GM23248 (cell line): ENCODE measurements around the gene AFF3.

ENCODE experiments used
- EZH2 ChIP-seq: fragments of 200-600 bp; sonication (generic); IDR thresholded peaks from 2 replicates; pipeline ENCODE4 v1.6.1; 2018; ENCODE audit warnings: antibody characterized with exemption, mild to moderate bottlenecking; ENCODE audit not compliant: insufficient read depth, poor library complexity, severe bottlenecking
- EZH2phosphoT487 ChIP-seq: fragments of 200-600 bp; sonication (generic); IDR thresholded peaks from 2 replicates; pipeline ENCODE4 v1.6.1; 2018; ENCODE audit warnings: antibody characterized with exemption, moderate library complexity, mild to moderate bottlenecking, low read depth; ENCODE audit not compliant: insufficient read depth

- TF ChIP-seq EZH2 = no peak
- TF ChIP-seq EZH2phosphoT487 = no peak
Measured at GRCh38 chr2:99645960-99646359, 496.4 kb downstream of the AFF3 start.
